ENCODE results near the gene FKBP10. TPM values are rescaled to one million over a fixed set of nuclear protein-coding genes. Genes with fewer than 3 reads are reported as not detected.
"Not testable (repeated sequence)": the region's sequence is repeated elsewhere in the genome, so short reads cannot be mapped to it uniquely, and the experiment has no call there.

Gene FKBP10
- total RNA-seq, 3 donors from 2014 or later (not counting 1 experiment from before 2014, with no cell fraction given): 5.6 to 8.8 (median 6.0) TPM

GRCh38 chr17:41775394-41776226 is 37.2 kb upstream of the FKBP10 start:
- Mint-ChIP-seq H3K36me3 (no peaks in the 10 kb centered on the region), H3K4me1 (no peaks in the 10 kb centered on the region), H3K27ac (no peak overlapping the region), H3K27me3 (ENCODE audit: low read depth in 2 of 2) (peaks cover 0 to 2% of the 10 kb centered on the region in 2 donors), H3K9me3 (no peaks in the 10 kb centered on the region), H3K4me3 (no peak overlapping the region)
- Histone ChIP-seq H3K36me3 (ENCODE audit: control insufficient read depth, insufficient read depth, low read length) (no peaks in the 10 kb centered on the region), H3K4me1 (ENCODE audit: control insufficient read depth, insufficient read depth, low read length) (no peaks in the 10 kb centered on the region), H3K27ac (ENCODE audit: low read length) (no peak overlapping the region), H3K9me3 (ENCODE audit: control insufficient read depth, insufficient read depth, low read length) (no peaks in the 10 kb centered on the region), H3K27me3 (ENCODE audit: control insufficient read depth, insufficient read depth, low read length) (no peaks in the 10 kb centered on the region), H3K4me3 (ENCODE audit: low read length) (no peak overlapping the region)
- WGBS (ENCODE audit: insufficient coverage): 85% methylated on average over 12 of the region's 12 CpGs
- DNase-seq: no peak
- intact Hi-C loops (cut with micrococcal nuclease): no loop called here
- no peak for ATAC-seq
- TF ChIP-seq, protein P1, sequence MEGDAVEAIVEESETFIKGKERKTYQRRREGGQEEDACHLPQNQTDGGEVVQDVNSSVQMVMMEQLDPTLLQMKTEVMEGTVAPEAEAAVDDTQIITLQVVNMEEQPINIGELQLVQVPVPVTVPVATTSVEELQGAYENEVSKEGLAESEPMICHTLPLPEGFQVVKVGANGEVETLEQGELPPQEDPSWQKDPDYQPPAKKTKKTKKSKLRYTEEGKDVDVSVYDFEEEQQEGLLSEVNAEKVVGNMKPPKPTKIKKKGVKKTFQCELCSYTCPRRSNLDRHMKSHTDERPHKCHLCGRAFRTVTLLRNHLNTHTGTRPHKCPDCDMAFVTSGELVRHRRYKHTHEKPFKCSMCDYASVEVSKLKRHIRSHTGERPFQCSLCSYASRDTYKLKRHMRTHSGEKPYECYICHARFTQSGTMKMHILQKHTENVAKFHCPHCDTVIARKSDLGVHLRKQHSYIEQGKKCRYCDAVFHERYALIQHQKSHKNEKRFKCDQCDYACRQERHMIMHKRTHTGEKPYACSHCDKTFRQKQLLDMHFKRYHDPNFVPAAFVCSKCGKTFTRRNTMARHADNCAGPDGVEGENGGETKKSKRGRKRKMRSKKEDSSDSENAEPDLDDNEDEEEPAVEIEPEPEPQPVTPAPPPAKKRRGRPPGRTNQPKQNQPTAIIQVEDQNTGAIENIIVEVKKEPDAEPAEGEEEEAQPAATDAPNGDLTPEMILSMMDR (IDR thresholded peaks at IDR 0.05): no peak

DNA sequence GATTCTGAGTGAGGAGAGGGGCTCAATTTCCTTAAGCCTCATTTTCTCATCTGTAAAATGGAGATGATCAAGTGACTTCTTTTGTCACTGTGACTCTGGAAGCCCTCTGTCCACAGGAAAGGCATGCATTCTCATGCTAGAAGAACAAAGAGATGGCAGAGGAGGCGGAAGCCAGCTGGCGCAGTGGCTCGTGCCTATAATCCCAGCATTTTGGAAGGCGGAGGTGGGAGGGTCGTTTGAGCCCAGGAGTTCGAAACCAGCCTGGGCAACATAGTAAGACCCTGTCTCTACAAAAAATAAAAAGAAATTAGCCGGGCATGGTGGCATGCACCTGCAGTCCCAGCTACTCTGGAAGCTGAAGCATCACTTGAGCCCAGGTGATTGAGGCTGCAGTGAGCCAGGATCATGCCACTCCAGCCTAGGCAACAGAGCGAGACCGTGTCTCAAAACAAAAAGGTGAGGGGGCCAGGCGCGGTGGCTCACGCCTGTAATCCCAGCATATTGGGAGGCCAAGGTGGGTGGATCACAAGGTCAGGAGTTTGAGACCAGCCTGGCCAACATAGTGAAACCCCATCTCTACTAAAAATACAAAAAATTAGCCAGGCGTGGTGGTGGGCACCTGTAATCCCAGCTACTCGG is 36.4 kb upstream of the FKBP10 start:
- ATAC-seq; H3K27ac Mint-ChIP-seq; H3K27me3 Mint-ChIP-seq (ENCODE audit: low read depth in 2 of 2); H3K9me3 Mint-ChIP-seq; H3K4me3 Mint-ChIP-seq; H3K27ac ChIP-seq (ENCODE audit: low read length); H3K4me1 ChIP-seq (ENCODE audit: control insufficient read depth, insufficient read depth, low read length); H3K4me1 Mint-ChIP-seq; H3K4me3 ChIP-seq (ENCODE audit: low read length); H3K36me3 Mint-ChIP-seq; DNase-seq; H3K9me3 ChIP-seq (ENCODE audit: control insufficient read depth, insufficient read depth, low read length); intact Hi-C loops (cut with micrococcal nuclease); H3K27me3 ChIP-seq (ENCODE audit: control insufficient read depth, insufficient read depth, low read length); H3K36me3 ChIP-seq (ENCODE audit: control insufficient read depth, insufficient read depth, low read length): not testable (repeated sequence)
- 91% methylated on average over 14 of the region's 14 CpGs for WGBS (ENCODE audit: insufficient coverage)

- TF ChIP-seq, protein P1 (IDR thresholded peaks at IDR 0.05): no peak
- Histone ChIP-seq H3K36me3 (ENCODE audit: control insufficient read depth, insufficient read depth, low read length) (no peaks in the 10 kb centered on the region), H3K4me1 (ENCODE audit: control insufficient read depth, insufficient read depth, low read length) (no peaks in the 10 kb centered on the region), H3K27ac (ENCODE audit: low read length) (no peak overlapping the region), H3K9me3 (ENCODE audit: control insufficient read depth, insufficient read depth, low read length) (no peaks in the 10 kb centered on the region), H3K4me3 (ENCODE audit: low read length) (no peak overlapping the region), H3K27me3 (ENCODE audit: control insufficient read depth, insufficient read depth, low read length) (no peaks in the 10 kb centered on the region)
- intact Hi-C loops (cut with micrococcal nuclease): no loop called here
- ATAC-seq: no peak
- Mint-ChIP-seq H3K36me3 (no peaks in the 10 kb centered on the region), H3K9me3 (no peaks in the 10 kb centered on the region), H3K27me3 (ENCODE audit: low read depth in 2 of 2) (peaks cover 6 to 8% of the 10 kb centered on the region in 2 donors), H3K4me1 (no peaks in the 10 kb centered on the region), H3K4me3 (no peak overlapping the region), H3K27ac (no peak overlapping the region)
- WGBS (ENCODE audit: insufficient coverage): 81% methylated on average over 4 of the region's 4 CpGs
- DNase-seq: no peak
Observed at GRCh38 chr17:41777157-41777573, 35.6 kb upstream of the FKBP10 start.

- H3K4me1 Mint-ChIP-seq: no peaks in the 10 kb centered on the region
- intact Hi-C loops (cut with micrococcal nuclease): no loop called here
- H3K27me3 Mint-ChIP-seq (ENCODE audit: low read depth in 2 of 2): peaks cover 11 to 14% of the 10 kb centered on the region in 2 donors
- no peaks in the 10 kb centered on the region for H3K9me3 ChIP-seq (ENCODE audit: control insufficient read depth, insufficient read depth, low read length)
- no peaks in the 10 kb centered on the region for H3K9me3 Mint-ChIP-seq
- H3K4me1 ChIP-seq (ENCODE audit: control insufficient read depth, insufficient read depth, low read length): peaks cover 5% of the 10 kb centered on the region
- H3K36me3 Mint-ChIP-seq: no peaks in the 10 kb centered on the region
- no peak overlapping the region for H3K4me3 ChIP-seq (ENCODE audit: low read length)
- ATAC-seq (no peak), DNase-seq (no peak)
- TF ChIP-seq, protein P1 (IDR thresholded peaks at IDR 0.05): no peak
- 54% methylated on average over 12 of the region's 12 CpGs for WGBS (ENCODE audit: insufficient coverage)
- no peak overlapping the region for H3K27ac Mint-ChIP-seq
- H3K4me3 Mint-ChIP-seq: no peak overlapping the region
- no peaks in the 10 kb centered on the region for H3K36me3 ChIP-seq (ENCODE audit: control insufficient read depth, insufficient read depth, low read length)
- H3K27me3 ChIP-seq (ENCODE audit: control insufficient read depth, insufficient read depth, low read length): no peaks in the 10 kb centered on the region
- no peak overlapping the region for H3K27ac ChIP-seq (ENCODE audit: low read length)
Observed at GRCh38 chr17:41777574-41778188, 35.1 kb upstream of the FKBP10 start.
